ENCODE measurements around the gene KDELR3. TPM values are rescaled to one million over a fixed set of nuclear protein-coding genes. Genes with fewer than 3 reads are reported as not detected.

Gene KDELR3
- total RNA-seq, 1 experiment from 2014 or later = 15.5 TPM

DNA sequence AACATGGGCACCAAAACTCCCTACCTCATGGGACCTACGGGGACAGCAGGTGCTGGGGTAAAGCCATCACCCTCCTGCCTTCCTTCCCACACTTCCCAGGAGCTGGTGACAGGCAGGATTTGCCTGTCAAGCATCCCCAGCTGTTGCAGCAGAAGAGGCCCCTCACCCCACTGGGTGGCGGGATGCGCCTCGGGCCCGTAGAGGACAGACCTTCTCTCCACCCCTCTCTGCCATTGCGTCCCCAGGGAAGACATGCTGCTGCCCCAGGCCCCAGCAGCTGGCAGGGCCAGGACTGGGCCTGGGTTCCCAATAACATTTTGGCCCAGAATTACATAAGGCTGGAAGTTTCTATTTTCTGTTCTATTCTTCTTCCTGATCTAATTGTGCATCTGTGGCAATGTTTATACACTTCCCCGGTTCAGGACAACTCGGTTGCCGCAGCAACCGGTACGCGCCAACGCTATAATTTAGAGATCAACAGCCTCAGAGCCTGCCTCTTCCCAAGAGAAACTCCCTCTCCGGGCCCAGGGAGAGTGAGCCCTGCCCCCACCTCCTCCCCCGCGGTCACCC lies 38.3 kb upstream of the KDELR3 start:
- Histone ChIP-seq H3K4me3 (no peak overlapping the region), H2AFZ (no peak overlapping the region), H3K79me2 (ENCODE audit: low read depth) (no peaks in the 10 kb centered on the region), H3K9me2 (ENCODE audit: insufficient read depth) (no peaks in the 10 kb centered on the region), H3K9me3 (ENCODE audit: insufficient read depth, low read depth) (no peaks in the 10 kb centered on the region), H3F3A (ENCODE audit: insufficient read depth, low read depth) (no peaks in the 10 kb centered on the region), H3K4me1 (replicated peaks; ENCODE audit: insufficient read depth) (no peaks in the 10 kb centered on the region), H4K20me1 (ENCODE audit: insufficient read depth) (no peaks in the 10 kb centered on the region), H3K4me2 (no peak overlapping the region), H3K36me3 (ENCODE audit: low read depth) (no peaks in the 10 kb centered on the region), H3K27ac (no peak overlapping the region), H3K27me3 (ENCODE audit: insufficient read depth, low read depth) (0 out of 2 replicates have a peak, but pooled peaks cover 3% of the 10 kb centered on the region)
- TF ChIP-seq, protein P1, sequence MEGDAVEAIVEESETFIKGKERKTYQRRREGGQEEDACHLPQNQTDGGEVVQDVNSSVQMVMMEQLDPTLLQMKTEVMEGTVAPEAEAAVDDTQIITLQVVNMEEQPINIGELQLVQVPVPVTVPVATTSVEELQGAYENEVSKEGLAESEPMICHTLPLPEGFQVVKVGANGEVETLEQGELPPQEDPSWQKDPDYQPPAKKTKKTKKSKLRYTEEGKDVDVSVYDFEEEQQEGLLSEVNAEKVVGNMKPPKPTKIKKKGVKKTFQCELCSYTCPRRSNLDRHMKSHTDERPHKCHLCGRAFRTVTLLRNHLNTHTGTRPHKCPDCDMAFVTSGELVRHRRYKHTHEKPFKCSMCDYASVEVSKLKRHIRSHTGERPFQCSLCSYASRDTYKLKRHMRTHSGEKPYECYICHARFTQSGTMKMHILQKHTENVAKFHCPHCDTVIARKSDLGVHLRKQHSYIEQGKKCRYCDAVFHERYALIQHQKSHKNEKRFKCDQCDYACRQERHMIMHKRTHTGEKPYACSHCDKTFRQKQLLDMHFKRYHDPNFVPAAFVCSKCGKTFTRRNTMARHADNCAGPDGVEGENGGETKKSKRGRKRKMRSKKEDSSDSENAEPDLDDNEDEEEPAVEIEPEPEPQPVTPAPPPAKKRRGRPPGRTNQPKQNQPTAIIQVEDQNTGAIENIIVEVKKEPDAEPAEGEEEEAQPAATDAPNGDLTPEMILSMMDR (conservative IDR thresholded peaks at IDR 0.05) = no peak
- no peak for TF ChIP-seq EZH2 (IDR thresholded peaks at IDR 0.05; ENCODE audit: low read depth)
- POLR2A ChIA-PET (ENCODE audit: unreplicated experiment) = no interaction called here
- CTCF ChIA-PET = interaction anchor here (0.6 kb wide), 1 partner anchor 207 kb away, joined by 6 read pairs; no protein-coding TSS in a partner anchor
- DNase-seq = no peak
- BruUV-seq (replicated peaks) = no TSS peak
- intact Hi-C loops (cut with micrococcal nuclease; ENCODE audit: unreplicated experiment) = no loop called here

DNA sequence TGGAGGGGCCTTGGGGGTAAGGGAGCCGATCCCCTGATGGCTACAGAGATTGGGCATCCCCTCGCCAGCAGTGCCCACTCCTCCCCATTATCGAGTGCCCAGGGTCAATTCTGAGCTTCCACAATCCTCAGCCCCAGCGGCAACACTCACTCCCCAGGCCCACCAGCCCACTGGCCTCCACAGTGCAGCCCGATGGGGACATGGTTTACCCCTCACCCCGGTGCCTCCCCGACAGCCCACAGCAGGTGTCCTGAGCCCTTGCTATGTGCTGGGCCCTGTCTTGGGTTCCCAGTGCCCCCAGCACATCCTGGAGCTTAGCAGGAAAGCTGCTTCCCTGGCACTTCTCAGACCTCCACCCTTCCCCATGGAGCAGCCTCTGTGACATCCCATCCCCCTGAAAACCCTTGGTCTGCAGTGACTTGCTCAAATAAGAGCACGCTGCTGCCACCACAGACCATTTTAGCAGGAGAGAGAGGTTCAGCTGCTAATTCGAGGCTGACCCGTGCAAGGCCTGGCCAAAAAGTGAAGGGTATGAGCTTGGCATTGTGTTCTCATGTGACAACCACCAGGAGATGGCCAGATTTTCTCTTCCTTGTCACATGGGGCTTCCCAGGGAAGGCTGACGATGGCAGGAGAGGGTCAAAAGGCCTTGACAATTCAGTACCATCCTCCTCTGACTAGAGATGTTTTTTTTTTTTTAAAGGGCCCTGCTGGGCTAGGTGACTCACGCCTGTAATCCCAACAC lies 36.5 kb upstream of the KDELR3 start:
- Histone ChIP-seq H3K4me2 (no peak overlapping the region), H3K4me1 (replicated peaks; ENCODE audit: insufficient read depth) (no peaks in the 10 kb centered on the region), H4K20me1 (ENCODE audit: insufficient read depth) (no peaks in the 10 kb centered on the region), H3K4me3 (no peak overlapping the region), H3K9me3 (ENCODE audit: insufficient read depth, low read depth) (no peaks in the 10 kb centered on the region), H3K36me3 (ENCODE audit: low read depth) (no peaks in the 10 kb centered on the region), H3K27ac (no peak overlapping the region), H3K9me2 (ENCODE audit: insufficient read depth) (no peaks in the 10 kb centered on the region), H3K79me2 (ENCODE audit: low read depth) (no peaks in the 10 kb centered on the region), H3K27me3 (ENCODE audit: insufficient read depth, low read depth) (0 out of 2 replicates have a peak, but pooled peaks cover 3% of the 10 kb centered on the region), H3F3A (ENCODE audit: insufficient read depth, low read depth) (no peaks in the 10 kb centered on the region), H2AFZ (no peak overlapping the region)
- DNase-seq = no peak
- TF ChIP-seq, protein P1 (conservative IDR thresholded peaks at IDR 0.05) = no peak
- no peak for TF ChIP-seq EZH2 (IDR thresholded peaks at IDR 0.05; ENCODE audit: low read depth)
- ChIA-PET CTCF (no interaction called here), POLR2A (ENCODE audit: unreplicated experiment) (interaction anchor here (0.6 kb wide), 1 partner anchor 30 kb away, joined by 3 read pairs; no protein-coding TSS in a partner anchor)
- intact Hi-C loops (cut with micrococcal nuclease; ENCODE audit: unreplicated experiment) = no loop called here
- no TSS peak for BruUV-seq (replicated peaks)

- Histone ChIP-seq H3K4me3 (no peak overlapping the region), H4K20me1 (ENCODE audit: insufficient read depth) (no peaks in the 10 kb centered on the region), H3K9me2 (ENCODE audit: insufficient read depth) (no peaks in the 10 kb centered on the region), H3K4me1 (replicated peaks; ENCODE audit: insufficient read depth) (no peaks in the 10 kb centered on the region), H3F3A (ENCODE audit: insufficient read depth, low read depth) (no peaks in the 10 kb centered on the region), H3K79me2 (ENCODE audit: low read depth) (no peaks in the 10 kb centered on the region), H3K27me3 (ENCODE audit: insufficient read depth, low read depth) (0 out of 2 replicates have a peak, but pooled peaks cover 3% of the 10 kb centered on the region), H2AFZ (no peak overlapping the region), H3K9me3 (ENCODE audit: insufficient read depth, low read depth) (no peaks in the 10 kb centered on the region), H3K4me2 (no peak overlapping the region), H3K27ac (no peak overlapping the region), H3K36me3 (ENCODE audit: low read depth) (no peaks in the 10 kb centered on the region)
- POLR2A ChIA-PET (ENCODE audit: unreplicated experiment) = no interaction called here
- CTCF ChIA-PET = no interaction called here
- no peak for TF ChIP-seq EZH2 (IDR thresholded peaks at IDR 0.05; ENCODE audit: low read depth)
- TF ChIP-seq, protein P1 (conservative IDR thresholded peaks at IDR 0.05) = no peak
- DNase-seq = no peak
- intact Hi-C loops (cut with micrococcal nuclease; ENCODE audit: unreplicated experiment) = no loop called here
- BruUV-seq (replicated peaks) = no TSS peak
These were observed 35.6 kb upstream of the KDELR3 start for GRCh38 chr22:38432264-38432663.

All from PC-9 (cell line).